ENCODE measurements around the gene PTPA. TPM values are rescaled to one million over a fixed set of nuclear protein-coding genes. Genes with fewer than 3 reads are reported as not detected.

Gene PTPA
- total and polyA plus RNA-seq, 9 of the 15 experiments (the other 6 are each of a cell fraction or from before 2014, with no cell fraction given): 1.7 to 121 (median 72.6) TPM

DNA sequence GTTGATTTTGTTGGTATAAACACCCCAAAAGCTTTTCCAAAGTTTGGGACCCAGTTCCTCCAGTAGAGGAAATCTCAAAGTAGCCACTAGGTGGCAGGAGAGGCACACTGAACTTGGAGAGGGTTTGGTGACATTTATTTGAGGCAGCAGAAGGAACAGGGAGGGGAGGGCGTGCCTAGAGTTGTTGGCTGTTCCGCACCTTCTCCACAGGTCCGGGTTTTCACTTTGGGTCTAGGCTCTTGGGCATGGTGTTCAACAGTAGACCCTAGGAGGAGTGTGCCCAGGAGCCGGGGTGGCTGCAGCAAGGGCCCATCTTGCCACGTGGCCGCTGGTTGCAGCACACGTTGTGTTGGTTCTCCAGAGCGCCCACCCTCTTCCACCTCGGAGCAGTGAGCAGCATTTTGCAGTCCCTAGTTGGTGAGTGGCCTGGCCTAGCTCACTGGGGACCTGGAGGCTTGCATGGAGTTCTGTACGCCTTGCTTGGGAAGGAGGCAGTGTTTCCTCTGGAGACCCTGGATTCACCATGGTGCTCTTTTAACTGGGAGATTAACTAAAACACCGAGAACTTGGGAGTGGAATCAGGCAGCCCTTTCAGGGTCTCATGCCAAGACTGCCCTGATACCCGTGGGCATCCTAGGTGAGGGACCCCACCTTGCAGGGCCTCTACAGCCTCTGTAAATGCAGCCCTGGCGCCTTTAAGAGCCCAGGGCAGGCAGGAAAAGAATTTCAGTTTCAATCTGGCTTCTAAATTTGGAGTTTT lies 28.2 kb downstream of the PTPA start (continued):
- TF ChIP-seq GTF3C2 (IDR thresholded peaks at IDR 0.05; ENCODE audit: borderline replicate concordance, extremely low read depth, insufficient read length): no peak
- no peak for TF ChIP-seq ZNF224 (CRISPR knock-in tag; IDR thresholded peaks at IDR 0.05)
- no peak for TF ChIP-seq ZSCAN32 (CRISPR knock-in tag; IDR thresholded peaks at IDR 0.05)
- peak; percentile 57; the same call in 1 of the 2 replicates for TF ChIP-seq ZNF431 (CRISPR knock-in tag; IDR thresholded peaks at IDR 0.05)
- TF ChIP-seq ETV6 (IDR thresholded peaks at IDR 0.05; ENCODE audit: borderline replicate concordance in 1 of 2, low read depth in 2 of 2, low read length in 1 of 2): no peak
- TF ChIP-seq ETV6 (CRISPR knock-in tag; IDR thresholded peaks at IDR 0.05; ENCODE audit: borderline replicate concordance): no peak
- TF ChIP-seq NKRF (IDR thresholded peaks at IDR 0.05; ENCODE audit: borderline replicate concordance): peak; percentile 45; the same call in 1 of the 2 replicates
- TF ChIP-seq YY1 (IDR thresholded peaks at IDR 0.05; ENCODE audit: borderline replicate concordance in 1 of 3, control insufficient read depth in 1 of 3, extremely low read depth in 1 of 3, insufficient read depth in 3 of 3, insufficient read length in 1 of 3, insufficient replicate concordance in 2 of 3, low read depth in 1 of 3, low read length in 2 of 3): no peak
- no peak for TF ChIP-seq ARNT (IDR thresholded peaks at IDR 0.05)
- TF ChIP-seq POLR2G (IDR thresholded peaks at IDR 0.05; ENCODE audit: low read depth, low read length): no peak
- TF ChIP-seq SPI1 (IDR thresholded peaks at IDR 0.05; ENCODE audit: borderline replicate concordance, low read depth, low read length): peak; percentile 37; the same call in 1 of the 2 replicates
- TF ChIP-seq ERF (CRISPR knock-in tag; IDR thresholded peaks at IDR 0.05): peak; percentile 28; the same call in 1 of the 2 replicates
- TF ChIP-seq DPF2 (IDR thresholded peaks at IDR 0.05): no peak
- TF ChIP-seq KLF1 (tag; IDR thresholded peaks at IDR 0.05): peak; percentile 48; the same call in 1 of the 2 replicates
- TF ChIP-seq ZHX1 (conservative IDR thresholded peaks at IDR 0.05; ENCODE audit: low read length): no peak
- no peak for TF ChIP-seq HMG20B (CRISPR knock-in tag; IDR thresholded peaks at IDR 0.05)
- no peak for TF ChIP-seq ZNF277 (CRISPR knock-in tag; IDR thresholded peaks at IDR 0.05; ENCODE audit: borderline replicate concordance)
